ENCODE measurements around the gene SLC39A10. TPM values are rescaled to one million over a fixed set of nuclear protein-coding genes. Genes with fewer than 3 reads are reported as not detected.
"Not testable (repeated sequence)": the region's sequence is repeated elsewhere in the genome, so short reads cannot be mapped to it uniquely, and the experiment has no call there.

Gene SLC39A10
- total RNA-seq, 2 donors from 2014 or later = 26.3 to 27.6 TPM

- intact Hi-C loops (cut with DNase I) = no loop called here
Observed at GRCh38 chr2:195663007-195663406, 6.0 kb downstream of the SLC39A10 start.

GRCh38 chr2:195664528-195664927 is 7.5 kb downstream of the SLC39A10 start:
- no peaks in the 10 kb centered on the region for H3K36me3 ChIP-seq
- H3K27ac ChIP-seq = no peak overlapping the region
- intact Hi-C loops (cut with DNase I) = no loop called here
- H3K27me3 ChIP-seq (replicated peaks; ENCODE audit: insufficient read depth) = no peaks in the 10 kb centered on the region
- no peak overlapping the region for H3K4me3 ChIP-seq
- no peaks in the 10 kb centered on the region for H3K9me3 ChIP-seq
- no peak for TF ChIP-seq POLR2AphosphoS5 (IDR thresholded peaks at IDR 0.05)
- TF ChIP-seq CTCF (IDR thresholded peaks at IDR 0.05) = peak in 2 of 4 experiments; percentile 22 to 42
- TF ChIP-seq POLR2A (IDR thresholded peaks at IDR 0.05) = no peak
- no peak for DNase-seq (ENCODE audit: low spot score)
- WGBS = 32% methylated on average over 1 of the region's 1 CpG
- no peaks in the 10 kb centered on the region for H3K4me1 ChIP-seq (replicated peaks)

More at GRCh38 chr2:195663007-195663406, 6.0 kb downstream of the SLC39A10 start:
- Histone ChIP-seq H3K27me3 (replicated peaks; ENCODE audit: insufficient read depth) (no peaks in the 10 kb centered on the region), H3K4me1 (replicated peaks) (no peaks in the 10 kb centered on the region), H3K27ac (peak overlapping the region in 1 of 2 donors; percentile 6), H3K36me3 (no peaks in the 10 kb centered on the region), H3K4me3 (no peak overlapping the region), H3K9me3 (no peaks in the 10 kb centered on the region)
- no peak for DNase-seq (ENCODE audit: low spot score)
- 56% methylated on average over 3 of the region's 3 CpGs for WGBS
- no peak for TF ChIP-seq POLR2A (IDR thresholded peaks at IDR 0.05)
- TF ChIP-seq CTCF (IDR thresholded peaks at IDR 0.05) = no peak
- TF ChIP-seq POLR2AphosphoS5 (IDR thresholded peaks at IDR 0.05) = no peak

- H3K4me1 ChIP-seq (replicated peaks); H3K27me3 ChIP-seq (replicated peaks; ENCODE audit: insufficient read depth); DNase-seq (ENCODE audit: low spot score); intact Hi-C loops (cut with DNase I); H3K9me3 ChIP-seq; H3K27ac ChIP-seq; H3K36me3 ChIP-seq; H3K4me3 ChIP-seq: not testable (repeated sequence)
- WGBS = 89% methylated on average over 4 of the region's 4 CpGs
Observed at GRCh38 chr2:195665153-195665552, 8.1 kb downstream of the SLC39A10 start.

- DNase-seq (ENCODE audit: low spot score) = no peak
- no peak overlapping the region for H3K27ac ChIP-seq
- no peaks in the 10 kb centered on the region for H3K9me3 ChIP-seq
- H3K36me3 ChIP-seq = no peaks in the 10 kb centered on the region
- 70% methylated on average over 3 of the region's 3 CpGs for WGBS
- no peak for TF ChIP-seq CTCF (IDR thresholded peaks at IDR 0.05)
- TF ChIP-seq POLR2AphosphoS5 (IDR thresholded peaks at IDR 0.05) = no peak
- TF ChIP-seq POLR2A (IDR thresholded peaks at IDR 0.05) = no peak
- no peak overlapping the region for H3K4me3 ChIP-seq
- no peaks in the 10 kb centered on the region for H3K4me1 ChIP-seq (replicated peaks)
- intact Hi-C loops (cut with DNase I) = no loop called here
- H3K27me3 ChIP-seq (replicated peaks; ENCODE audit: insufficient read depth) = no peaks in the 10 kb centered on the region
Observed at GRCh38 chr2:195666113-195666712, 9.2 kb downstream of the SLC39A10 start.

- DNase-seq (ENCODE audit: low spot score) = no peak
- intact Hi-C loops (cut with DNase I) = no loop called here
- no peak overlapping the region for H3K27ac ChIP-seq
- H3K27me3 ChIP-seq (replicated peaks; ENCODE audit: insufficient read depth) = no peaks in the 10 kb centered on the region
- no peak overlapping the region for H3K4me3 ChIP-seq
- H3K4me1 ChIP-seq (replicated peaks) = no peaks in the 10 kb centered on the region
- no peaks in the 10 kb centered on the region for H3K9me3 ChIP-seq
- H3K36me3 ChIP-seq = no peaks in the 10 kb centered on the region
- TF ChIP-seq CTCF (IDR thresholded peaks at IDR 0.05) (no peak), POLR2A (IDR thresholded peaks at IDR 0.05) (no peak), POLR2AphosphoS5 (IDR thresholded peaks at IDR 0.05) (no peak)
Observed at GRCh38 chr2:195667974-195668373, 10.9 kb downstream of the SLC39A10 start.
